ENCODE results near the gene KIF15.

KIF15 gene

GRCh38 chr3:44883213-44883955 lies 121.8 kb downstream of the KIF15 start:
- no peak for DNase-seq (ENCODE audit: low read depth)

DNA sequence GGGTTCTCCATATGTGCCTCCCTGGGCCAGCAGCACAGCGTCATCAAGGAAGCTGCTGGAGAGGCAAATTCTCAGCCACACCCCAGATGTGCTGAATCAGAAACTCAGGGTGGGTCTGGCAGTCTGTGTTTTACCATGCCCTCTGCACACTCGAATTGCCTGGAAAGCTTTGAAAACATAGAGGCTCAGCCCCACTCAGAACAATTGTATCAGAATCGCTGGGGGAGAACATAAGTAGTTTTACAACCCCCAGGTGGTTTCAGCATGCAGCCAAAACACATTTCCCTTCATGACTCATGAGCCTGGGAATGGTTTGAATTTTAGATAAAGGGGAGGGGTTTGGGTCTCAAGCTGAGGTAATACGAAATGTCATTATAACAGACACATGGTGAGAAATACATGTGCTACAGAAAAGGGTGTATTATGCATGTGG lies 122.4 kb downstream of the KIF15 start:
- DNase-seq (ENCODE audit: low read depth): no peak

- DNase-seq (ENCODE audit: low read depth): no peak
These were observed 124.0 kb downstream of the KIF15 start for GRCh38 chr3:44885618-44886017.

- no peak for DNase-seq (ENCODE audit: low read depth)
These were observed 125.0 kb downstream of the KIF15 start for GRCh38 chr3:44886561-44886960.

- DNase-seq (ENCODE audit: low read depth): no peak
These were observed 125.5 kb downstream of the KIF15 start for GRCh38 chr3:44887101-44887500.

- DNase-seq (ENCODE audit: low read depth): no peak
These were observed 128.7 kb downstream of the KIF15 start for GRCh38 chr3:44890258-44890657.

DNA sequence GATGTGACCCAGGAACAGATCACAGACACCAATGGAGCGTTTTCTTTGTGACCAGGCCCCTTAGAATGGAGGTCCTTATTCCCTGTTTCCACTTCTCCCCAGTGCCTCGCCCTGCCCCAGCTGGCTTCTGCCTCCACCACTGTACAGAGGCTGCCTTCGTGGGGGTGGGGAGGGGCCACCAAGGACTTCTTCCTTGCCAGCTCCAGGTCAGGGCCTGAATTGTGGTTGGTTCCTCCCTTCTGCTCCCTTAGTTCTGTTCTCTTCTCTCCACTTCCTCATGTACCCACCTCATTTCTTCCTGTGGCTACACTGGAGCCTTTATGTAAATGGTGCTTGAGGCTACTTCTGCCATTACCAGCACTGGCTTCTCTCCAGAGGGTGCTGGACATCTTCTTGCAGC lies 129.3 kb downstream of the KIF15 start:
- DNase-seq (ENCODE audit: low read depth): no peak

DNA sequence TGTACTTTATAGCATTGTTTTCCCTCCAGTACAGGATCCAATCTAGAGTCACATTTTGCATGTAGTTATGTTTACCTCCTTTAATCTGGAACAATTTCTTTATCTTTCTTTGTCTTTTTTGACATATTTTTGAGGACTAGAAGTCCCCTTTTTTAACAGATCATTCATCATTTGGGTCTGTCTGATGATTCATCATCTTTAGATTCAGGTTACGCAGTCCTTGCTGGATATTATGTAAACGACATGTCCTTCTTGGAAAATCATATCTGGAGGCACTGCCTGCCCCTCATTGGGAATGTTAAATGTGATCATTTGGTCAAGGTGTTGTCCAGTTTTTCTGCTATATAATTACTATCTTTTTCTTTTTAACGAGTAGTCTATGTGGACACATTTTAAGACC lies 131.1 kb downstream of the KIF15 start:
- no peak for DNase-seq (ENCODE audit: low read depth)

DNA sequence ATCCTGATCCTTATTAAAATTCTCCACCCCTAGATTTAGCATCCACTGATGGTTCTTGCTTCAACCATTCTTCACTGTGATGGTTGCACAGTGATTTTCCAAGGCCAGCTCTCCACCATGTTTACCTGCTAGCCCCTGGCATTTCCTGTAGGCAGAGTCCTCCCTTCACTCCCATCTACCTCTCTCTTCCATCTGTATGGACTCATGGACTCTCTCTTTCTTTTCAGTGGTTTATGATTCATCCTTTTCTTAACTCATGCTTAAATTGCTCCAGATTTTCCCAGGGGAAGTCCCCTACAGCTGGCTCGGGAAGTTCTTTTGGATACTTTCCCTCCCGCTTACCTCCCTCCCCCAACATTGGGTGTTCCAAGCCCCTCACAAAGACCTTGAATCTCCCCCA lies 131.5 kb downstream of the KIF15 start:
- DNase-seq (ENCODE audit: low read depth): no peak

DNA sequence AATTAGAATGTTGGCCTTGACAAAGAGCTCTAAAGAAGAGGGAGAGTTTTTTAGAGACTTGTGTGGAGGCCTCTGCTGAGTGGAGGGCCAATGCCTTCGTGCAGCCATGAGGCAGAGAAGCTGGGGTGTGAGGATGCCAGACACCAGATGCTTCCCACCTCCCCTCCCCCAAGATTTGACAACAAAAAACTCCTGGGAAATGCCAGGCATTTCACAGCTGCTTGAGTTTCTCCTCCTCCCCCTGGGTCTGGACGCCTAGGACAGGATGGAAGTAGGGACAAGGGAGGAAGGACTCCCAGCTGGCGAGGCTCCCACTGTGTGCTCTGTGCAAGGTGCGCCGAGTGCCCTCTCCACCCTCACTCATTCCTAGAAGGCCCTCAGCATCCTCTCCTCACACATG lies 132.9 kb downstream of the KIF15 start:
- DNase-seq (ENCODE audit: low read depth): no peak

DNA sequence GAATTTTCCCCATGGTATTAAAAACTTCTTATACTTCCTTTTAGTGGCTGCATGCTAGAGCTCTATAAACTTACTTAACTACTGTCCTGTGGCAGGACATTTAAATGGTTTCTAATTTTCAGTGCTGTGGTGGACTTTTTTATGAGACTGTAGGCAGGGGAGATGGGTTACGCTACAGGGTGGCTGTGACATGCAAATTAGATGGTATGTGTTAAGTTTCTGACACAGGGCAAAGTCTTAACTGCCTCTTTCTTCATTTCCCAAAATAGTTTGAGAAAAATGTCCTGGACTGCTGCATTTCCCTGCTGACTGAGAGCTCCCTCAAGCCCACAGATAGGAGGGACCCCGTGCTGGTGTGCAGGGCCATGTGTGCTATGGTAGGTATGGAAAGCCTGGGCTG lies 134.8 kb downstream of the KIF15 start:
- DNase-seq (ENCODE audit: low read depth): no peak

DNA sequence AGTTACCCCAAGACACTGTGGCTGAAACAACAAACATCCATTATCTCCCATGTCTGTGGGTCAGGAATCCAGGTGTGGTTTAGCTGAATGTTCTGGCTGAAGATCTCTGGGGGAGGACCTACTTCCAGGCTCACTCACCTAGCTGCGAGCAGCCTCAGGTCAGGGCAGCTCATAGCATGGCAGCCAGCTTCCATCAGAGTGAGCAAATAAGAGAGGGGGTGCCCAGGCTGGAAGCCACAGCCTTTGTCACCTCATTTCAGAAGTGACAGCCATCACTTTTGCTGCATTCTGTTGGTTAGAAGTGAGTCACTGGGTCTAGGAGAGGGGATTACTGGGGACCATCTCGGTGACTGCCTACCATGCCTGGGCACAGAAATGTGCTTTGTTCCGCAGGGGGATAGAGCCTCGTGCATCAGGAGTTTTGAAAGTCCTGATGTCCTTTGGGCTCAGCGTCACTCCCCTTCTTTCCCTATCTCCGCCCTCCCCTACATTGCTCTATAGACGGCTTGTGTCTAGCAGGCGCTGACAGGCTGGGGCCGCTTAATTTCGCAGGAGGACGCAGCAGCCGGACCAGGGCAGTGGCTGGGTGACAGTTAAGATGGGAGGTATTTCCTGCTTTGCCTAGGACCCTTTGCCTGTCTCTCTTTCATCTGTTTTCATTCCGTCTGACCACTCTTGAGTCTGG lies 138.2 kb downstream of the KIF15 start:
- DNase-seq (ENCODE audit: low read depth): no peak

DNA sequence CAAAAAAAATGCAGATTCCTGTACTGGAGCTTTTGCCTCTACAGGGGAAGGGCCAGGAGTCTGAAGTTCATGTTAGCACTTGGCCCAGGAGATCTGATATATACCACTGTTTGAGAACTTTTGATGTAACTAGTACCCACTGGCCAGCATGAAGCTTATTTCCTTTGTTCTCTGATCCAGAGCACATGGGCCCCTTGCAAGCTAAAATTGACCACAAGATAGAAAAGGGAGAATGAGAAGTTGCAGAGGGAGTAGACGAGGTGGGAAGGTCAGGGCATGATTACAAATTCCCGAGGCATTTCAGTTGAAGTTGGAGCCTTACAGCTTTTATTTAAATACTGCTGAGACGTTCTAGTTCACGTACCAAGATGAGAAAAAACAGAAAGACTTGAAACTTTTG lies 141.0 kb downstream of the KIF15 start:
- DNase-seq (ENCODE audit: low read depth): no peak
